ENCODE measurements around the gene LTO1.

LTO1 gene

DNA sequence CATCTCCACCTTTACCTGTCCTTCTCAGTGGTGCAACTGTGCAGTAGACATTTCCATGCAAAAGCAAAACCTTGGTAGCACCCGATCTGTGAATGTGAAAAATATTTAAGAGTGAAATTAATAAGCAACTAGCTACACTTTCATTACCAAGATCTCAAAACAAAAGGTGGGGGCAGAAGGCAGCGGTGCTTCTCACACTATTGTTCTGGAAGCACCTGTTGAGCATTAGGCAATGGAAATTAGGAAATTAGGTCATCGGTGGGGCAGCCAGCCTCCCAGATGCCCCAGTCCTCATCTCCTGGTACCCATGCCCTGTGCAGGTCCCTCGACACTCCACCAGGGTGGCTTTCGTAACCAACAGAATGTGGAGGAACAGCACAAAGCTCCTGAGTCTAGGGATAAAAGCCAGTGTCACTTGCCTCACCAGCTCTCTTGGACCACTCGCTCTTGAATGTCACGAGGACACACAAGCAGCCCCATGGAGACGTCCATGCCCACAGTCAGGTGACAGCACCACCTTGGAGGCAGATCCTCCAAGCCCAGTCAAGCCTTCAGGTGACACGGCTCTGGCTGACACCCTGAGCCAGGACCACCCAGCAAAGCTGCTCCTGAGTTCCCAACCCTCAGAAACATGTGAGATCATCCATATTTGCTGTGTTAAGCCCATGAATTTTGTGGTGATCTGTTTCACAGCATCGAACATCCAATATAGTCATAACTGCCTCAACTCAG, 3.3 kb downstream of the LTO1 start:
- peaks cover 11% of the 10 kb centered on the region for H3K36me3 Mint-ChIP-seq (ENCODE audit: low read depth)
- no peaks in the 10 kb centered on the region for H3K27me3 Mint-ChIP-seq (ENCODE audit: low read depth)
- no peak overlapping the region for H3K4me3 Mint-ChIP-seq
- peaks cover 16% of the 10 kb centered on the region for H3K4me1 Mint-ChIP-seq (ENCODE audit: low read depth)
- no peak overlapping the region for H3K27ac Mint-ChIP-seq
- no peaks in the 10 kb centered on the region for H3K9me3 Mint-ChIP-seq

DNA sequence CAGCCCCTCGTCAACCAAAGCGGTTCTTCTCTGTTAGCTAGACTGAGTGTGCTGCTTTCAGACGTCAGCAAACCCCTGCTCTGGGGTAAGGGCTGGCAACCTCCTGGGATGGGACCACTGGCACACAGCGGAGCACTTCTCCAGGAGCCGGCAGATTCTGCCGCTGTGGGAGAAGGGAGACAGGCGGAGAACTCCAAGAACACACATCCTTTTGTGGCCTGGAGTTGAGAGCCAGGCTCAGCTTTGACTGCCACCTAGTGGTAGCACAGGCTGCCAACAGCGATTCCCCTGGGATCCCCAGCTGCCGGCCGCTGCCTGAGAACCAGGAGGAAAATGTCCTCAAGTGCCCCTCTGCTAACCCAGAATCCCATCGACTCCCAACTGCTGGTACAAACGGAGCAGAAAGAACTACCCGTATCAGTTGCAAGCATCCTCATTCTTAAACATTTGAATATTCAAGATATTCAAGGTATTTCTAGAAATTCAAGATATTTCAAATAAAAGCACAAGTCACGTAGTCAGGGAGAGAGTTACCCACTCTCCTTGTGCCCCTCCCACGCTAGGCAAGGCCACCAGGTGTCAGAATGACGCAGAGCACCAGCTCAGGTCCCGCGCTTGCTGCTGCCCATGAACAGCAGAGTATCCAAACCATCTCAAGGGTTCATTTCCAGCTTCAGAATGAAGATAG, 4.9 kb downstream of the LTO1 start:
- Mint-ChIP-seq H3K27ac (no peak overlapping the region), H3K4me1 (ENCODE audit: low read depth) (peaks cover 15% of the 10 kb centered on the region), H3K9me3 (no peaks in the 10 kb centered on the region), H3K4me3 (no peak overlapping the region), H3K27me3 (ENCODE audit: low read depth) (no peaks in the 10 kb centered on the region), H3K36me3 (ENCODE audit: low read depth) (peaks cover 11% of the 10 kb centered on the region)

DNA sequence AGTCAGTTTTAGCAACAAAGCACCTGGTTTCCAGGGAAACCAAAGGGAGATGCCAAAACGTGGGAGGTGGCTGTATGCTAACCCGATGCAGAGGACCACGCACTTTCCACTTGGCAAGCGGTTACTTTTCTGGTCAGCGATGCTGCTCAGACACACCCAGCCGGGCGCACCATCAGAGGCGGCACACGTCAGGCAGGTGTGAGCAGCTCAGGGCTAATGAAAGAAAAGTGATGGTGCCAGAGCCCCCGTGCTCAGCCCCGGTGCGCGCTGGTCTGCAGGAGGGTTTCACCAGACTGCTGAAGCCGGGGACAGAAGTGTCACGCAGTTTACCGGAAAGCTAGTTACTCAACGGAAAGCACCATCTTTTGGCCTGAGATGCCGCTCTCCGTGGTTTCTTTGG, 5.7 kb downstream of the LTO1 start:
- Mint-ChIP-seq H3K4me1 (ENCODE audit: low read depth) (peaks cover 15% of the 10 kb centered on the region), H3K27me3 (ENCODE audit: low read depth) (no peaks in the 10 kb centered on the region), H3K36me3 (ENCODE audit: low read depth) (peaks cover 11% of the 10 kb centered on the region), H3K9me3 (no peaks in the 10 kb centered on the region), H3K4me3 (no peak overlapping the region), H3K27ac (no peak overlapping the region)

DNA sequence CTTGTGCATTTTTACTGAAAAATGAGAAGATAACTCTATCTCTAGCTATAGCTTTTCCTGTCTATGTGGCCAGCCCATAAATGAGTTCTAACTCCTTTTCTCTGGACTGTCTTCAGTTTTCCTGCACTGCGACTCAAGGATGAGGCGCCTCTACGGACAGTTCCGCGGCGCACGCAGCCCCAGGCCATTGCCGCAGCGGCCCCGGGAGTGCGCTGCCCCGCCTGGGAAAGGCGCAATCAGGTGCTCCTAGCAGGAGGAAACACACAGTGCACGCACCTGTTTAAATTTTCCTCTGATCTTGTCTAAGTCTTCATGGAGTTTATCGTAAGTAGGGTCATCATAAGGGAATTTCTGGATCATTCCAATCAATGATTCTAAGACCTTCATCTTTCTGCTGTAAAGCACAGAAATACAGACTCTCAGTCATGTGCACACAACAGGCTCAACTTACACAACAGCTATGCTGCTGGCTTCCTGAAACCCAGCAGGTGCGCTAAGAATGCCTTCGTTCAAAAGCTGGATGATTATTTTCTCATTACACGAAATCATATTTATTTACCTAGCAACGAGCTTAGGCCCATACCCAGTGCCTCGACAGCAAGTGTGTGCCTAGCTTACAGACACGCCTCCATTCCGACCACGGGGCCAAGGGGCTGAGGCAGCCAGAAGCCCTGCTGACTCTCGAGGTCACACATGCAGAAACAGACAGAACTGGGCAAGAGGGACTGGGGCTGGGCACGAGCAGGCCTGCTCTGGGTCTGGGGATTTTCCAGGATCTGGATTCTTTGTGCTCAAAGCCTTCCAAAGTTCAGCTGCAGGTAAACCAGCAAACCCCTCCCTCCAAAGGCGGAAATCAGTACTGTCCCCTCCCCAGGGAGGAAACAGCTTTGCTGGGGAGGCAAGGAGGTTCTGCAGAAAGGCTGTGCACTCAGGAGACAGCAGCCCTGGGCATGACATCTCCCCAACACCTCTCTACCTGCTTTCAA, 7.2 kb downstream of the LTO1 start:
- Mint-ChIP-seq H3K4me3 (no peak overlapping the region), H3K36me3 (ENCODE audit: low read depth) (peaks cover 11% of the 10 kb centered on the region), H3K27ac (no peak overlapping the region), H3K4me1 (ENCODE audit: low read depth) (peaks cover 5% of the 10 kb centered on the region), H3K27me3 (ENCODE audit: low read depth) (no peaks in the 10 kb centered on the region), H3K9me3 (no peaks in the 10 kb centered on the region)

DNA sequence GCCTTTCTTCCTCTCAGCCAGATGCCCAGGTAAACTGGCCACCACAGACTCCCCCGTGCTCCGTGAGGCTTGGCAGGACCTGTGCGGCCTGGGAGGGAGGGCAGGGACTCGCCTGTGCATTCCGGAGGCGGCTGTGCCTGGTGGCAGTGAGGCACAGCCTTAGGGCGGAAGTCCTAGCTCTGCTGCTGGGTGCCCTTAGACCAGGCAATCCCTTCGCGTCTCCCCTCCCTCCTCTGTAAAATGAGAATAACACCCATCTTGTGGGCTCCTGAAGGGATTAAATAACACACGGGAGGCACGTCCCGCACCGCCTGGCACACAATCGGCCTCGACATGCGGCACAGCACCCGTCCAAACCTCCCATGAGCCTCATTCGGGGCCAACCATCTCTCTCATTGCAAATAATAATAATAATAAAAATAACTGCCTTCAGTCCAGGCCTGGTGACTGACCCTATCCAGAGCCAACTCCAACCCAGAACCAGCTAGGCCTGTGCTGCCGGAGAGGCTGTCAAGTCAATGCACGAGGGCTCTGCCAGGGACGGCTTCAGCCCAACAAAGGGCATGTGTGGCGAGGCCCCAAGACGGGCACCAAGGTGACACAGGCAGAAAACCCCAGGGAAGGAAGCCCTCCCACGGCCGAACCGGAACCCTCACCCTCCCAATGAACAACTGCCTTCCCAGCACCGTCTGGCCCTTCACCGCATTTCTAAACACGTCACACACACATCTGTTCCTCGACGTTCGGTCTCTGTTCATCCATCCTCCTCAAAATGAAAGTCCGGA, 8.2 kb downstream of the LTO1 start:
- Mint-ChIP-seq H3K27ac (no peak overlapping the region), H3K9me3 (no peaks in the 10 kb centered on the region), H3K27me3 (ENCODE audit: low read depth) (no peaks in the 10 kb centered on the region), H3K36me3 (ENCODE audit: low read depth) (peaks cover 11% of the 10 kb centered on the region), H3K4me1 (ENCODE audit: low read depth) (peaks cover 5% of the 10 kb centered on the region), H3K4me3 (no peak overlapping the region)

DNA sequence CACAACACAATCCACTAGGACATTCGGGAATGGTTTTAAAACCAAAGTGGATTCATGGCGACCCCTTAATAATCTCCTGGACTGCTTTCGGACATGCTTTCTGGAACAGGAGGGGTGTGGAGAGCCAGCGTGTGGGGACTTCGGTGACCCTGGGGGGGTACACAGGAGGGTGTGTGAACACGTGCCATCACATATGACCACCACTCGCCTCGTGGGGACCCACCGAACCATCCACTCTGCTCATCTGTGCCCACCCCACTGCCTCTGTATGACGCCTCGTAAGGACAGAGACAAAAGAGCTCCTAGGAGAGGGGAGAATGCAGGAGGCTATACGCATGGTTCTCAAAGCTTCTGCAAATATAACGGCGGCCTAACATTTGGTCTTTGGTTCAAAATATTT, 8.9 kb downstream of the LTO1 start:
- no peak overlapping the region for H3K27ac Mint-ChIP-seq
- no peaks in the 10 kb centered on the region for H3K9me3 Mint-ChIP-seq
- H3K4me1 Mint-ChIP-seq (ENCODE audit: low read depth): peaks cover 5% of the 10 kb centered on the region
- H3K36me3 Mint-ChIP-seq (ENCODE audit: low read depth): peaks cover 11% of the 10 kb centered on the region
- H3K27me3 Mint-ChIP-seq (ENCODE audit: low read depth): no peaks in the 10 kb centered on the region
- no peak overlapping the region for H3K4me3 Mint-ChIP-seq

DNA sequence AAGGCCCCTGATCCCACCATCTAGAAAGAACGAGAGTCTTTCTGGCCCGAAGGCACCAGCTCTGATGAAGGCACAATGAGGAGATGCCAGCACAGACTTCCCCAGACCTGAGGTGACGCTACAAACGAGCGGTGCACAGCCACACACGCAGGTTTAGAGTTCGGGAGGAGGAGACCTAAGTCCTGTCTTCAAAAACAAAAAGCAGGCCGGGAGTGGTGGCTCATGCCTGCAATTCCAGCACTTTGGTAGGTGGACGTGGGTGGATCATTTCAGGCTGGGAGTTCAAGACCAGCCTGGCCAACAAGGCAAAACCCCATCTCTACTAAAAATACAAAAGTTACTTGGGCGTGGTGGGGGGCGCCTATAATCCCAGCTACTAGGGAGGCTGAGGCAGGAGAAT, 9.5 kb downstream of the LTO1 start:
- H3K36me3 Mint-ChIP-seq (ENCODE audit: low read depth): peaks cover 10% of the 10 kb centered on the region
- no peaks in the 10 kb centered on the region for H3K27me3 Mint-ChIP-seq (ENCODE audit: low read depth)
- H3K27ac Mint-ChIP-seq: no peak overlapping the region
- H3K9me3 Mint-ChIP-seq: no peaks in the 10 kb centered on the region
- peaks cover 5% of the 10 kb centered on the region for H3K4me1 Mint-ChIP-seq (ENCODE audit: low read depth)
- no peak overlapping the region for H3K4me3 Mint-ChIP-seq

DNA sequence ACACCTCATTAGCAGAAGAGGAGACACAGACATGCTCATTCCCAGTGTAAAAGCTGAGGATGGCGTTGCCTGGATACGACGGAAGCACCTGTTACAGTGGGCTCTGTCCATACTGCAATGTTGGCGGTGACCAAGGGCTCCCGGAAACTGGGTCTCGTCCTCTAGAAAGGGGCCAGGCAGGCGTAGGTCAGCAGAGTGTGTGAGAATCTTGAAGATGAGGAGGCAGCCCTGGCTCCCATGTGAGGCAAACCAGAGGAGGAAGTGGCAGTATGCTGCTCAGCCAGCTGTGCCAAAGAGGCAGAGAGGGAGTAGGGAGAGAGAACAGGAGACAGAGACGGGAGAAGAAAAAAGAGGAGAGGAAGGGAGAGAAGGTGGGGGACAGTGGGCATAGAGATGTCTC, 10.3 kb downstream of the LTO1 start:
- H3K27me3 Mint-ChIP-seq (ENCODE audit: low read depth): no peaks in the 10 kb centered on the region
- peaks cover 3% of the 10 kb centered on the region for H3K36me3 Mint-ChIP-seq (ENCODE audit: low read depth)
- H3K4me1 Mint-ChIP-seq (ENCODE audit: low read depth): no peaks in the 10 kb centered on the region
- no peak overlapping the region for H3K4me3 Mint-ChIP-seq
- H3K27ac Mint-ChIP-seq: no peak overlapping the region
- no peaks in the 10 kb centered on the region for H3K9me3 Mint-ChIP-seq

DNA sequence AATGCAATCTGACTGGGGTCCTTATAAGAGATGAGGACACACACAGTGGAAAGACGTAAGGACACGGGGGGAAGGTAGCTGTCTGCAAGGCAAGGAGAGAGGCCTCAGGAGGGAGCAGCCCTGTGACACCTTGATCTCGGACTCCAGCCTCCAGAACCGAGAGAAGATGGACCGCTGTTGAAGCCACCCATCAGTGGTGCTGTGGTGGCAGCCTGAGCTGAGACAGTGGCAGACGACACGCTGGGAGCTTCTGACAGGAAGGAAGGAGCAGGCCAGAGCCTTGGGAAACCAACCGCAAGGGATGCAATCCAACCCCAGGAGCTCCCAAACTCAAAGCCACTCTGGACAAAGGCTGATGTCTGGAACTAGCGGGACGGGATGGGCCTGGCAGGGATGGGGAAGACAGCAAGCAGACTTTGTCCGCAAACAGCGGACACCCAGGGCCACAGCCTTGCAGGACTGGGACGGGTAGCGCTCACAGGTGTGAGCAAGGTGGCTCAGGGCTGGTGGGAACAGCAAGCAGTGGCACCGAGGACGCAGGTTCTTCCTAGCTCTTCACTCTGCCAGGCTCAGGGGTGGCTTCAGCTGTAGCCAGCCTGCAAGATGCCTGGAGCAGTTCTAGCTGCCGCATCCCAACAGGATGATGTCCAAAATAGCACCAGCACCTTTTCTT, 10.9 kb downstream of the LTO1 start:
- Mint-ChIP-seq H3K9me3 (no peaks in the 10 kb centered on the region), H3K27ac (no peak overlapping the region)

DNA sequence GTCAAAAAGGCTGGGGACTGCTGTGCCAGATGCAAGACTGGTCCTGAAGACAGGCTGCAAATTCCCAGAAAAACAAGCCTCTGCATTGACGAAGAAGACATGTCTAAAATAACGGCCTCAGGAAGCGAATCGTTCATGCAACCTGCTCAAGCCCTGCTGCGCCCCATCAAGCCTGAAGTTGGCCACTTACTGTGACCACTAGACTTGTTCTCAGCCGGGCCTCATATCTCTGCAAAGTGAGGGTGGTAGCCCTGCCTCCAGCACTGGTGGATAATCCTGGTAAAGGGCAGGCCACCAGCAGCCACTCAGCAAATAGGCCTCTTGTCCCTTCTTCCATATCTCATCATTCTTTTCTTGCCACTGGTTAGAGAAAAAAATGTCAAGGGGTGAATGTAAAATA, 11.8 kb downstream of the LTO1 start:
- H3K27ac Mint-ChIP-seq: no peak overlapping the region
- H3K9me3 Mint-ChIP-seq: no peaks in the 10 kb centered on the region
- no peak overlapping the region for H3K4me3 Mint-ChIP-seq
- no peaks in the 10 kb centered on the region for H3K4me1 Mint-ChIP-seq (ENCODE audit: low read depth)
- no peaks in the 10 kb centered on the region for H3K27me3 Mint-ChIP-seq (ENCODE audit: low read depth)
- H3K36me3 Mint-ChIP-seq (ENCODE audit: low read depth): peaks cover 3% of the 10 kb centered on the region

More for the DNA sequence above, 10.9 kb downstream of the LTO1 start:
- Mint-ChIP-seq H3K4me1 (ENCODE audit: low read depth) (no peaks in the 10 kb centered on the region), H3K4me3 (no peak overlapping the region), H3K27me3 (ENCODE audit: low read depth) (no peaks in the 10 kb centered on the region), H3K36me3 (ENCODE audit: low read depth) (peaks cover 3% of the 10 kb centered on the region)

DNA sequence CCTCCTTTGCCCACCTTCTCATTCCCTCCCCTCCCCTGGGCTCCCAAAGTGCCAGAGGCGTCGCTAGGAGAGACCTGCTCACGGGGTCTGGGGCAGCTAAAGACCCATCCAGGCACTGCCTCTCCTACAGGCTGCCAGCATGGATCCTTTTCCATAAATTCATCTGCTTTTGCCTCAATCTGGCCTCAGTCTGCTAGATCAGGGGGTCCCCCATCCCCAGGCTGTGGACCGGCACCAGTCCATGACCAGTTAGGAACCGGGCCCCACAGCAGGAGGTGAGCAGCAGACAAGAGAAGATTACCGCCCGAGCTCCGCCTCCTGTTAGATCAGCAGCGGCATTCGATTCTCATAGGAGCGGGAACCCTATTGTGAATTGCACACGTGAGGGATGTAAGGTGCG, 12.3 kb downstream of the LTO1 start:
- Mint-ChIP-seq H3K9me3 (no peaks in the 10 kb centered on the region), H3K27me3 (ENCODE audit: low read depth) (no peaks in the 10 kb centered on the region), H3K36me3 (ENCODE audit: low read depth) (peaks cover 3% of the 10 kb centered on the region), H3K27ac (no peak overlapping the region), H3K4me1 (ENCODE audit: low read depth) (no peaks in the 10 kb centered on the region), H3K4me3 (no peak overlapping the region)

DNA sequence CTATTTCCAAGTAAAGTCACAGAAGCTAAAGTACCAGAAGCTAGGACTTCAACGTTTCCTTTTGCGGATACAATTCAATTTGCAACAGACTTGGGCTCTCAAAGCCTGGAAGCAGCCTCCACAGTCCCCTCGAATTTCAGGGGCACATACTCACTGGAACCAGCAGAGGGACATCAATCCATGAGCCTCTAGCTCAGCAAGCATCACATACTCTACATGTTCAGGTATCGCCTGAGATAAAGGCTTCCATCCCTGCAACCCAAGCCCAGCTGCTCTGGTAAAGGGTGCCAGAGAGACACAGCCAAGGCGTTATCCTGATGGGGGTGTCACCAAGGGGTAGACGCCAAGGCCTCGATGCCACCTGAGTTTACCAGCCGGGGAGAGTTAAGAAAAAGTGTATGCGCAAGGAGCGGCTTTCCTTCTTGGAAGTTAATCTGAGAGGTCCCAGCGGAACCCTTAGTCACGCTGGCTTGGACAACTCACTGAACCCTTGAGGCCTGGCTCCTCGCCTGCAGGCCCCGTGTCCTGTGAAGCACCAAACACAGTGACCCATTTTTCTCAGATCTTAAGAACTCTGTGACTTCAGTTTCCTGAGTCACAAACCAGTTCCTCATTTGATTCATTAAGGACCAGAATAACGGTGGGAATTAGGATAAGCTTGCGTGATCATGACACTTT, 13.0 kb downstream of the LTO1 start:
- no peak overlapping the region for H3K27ac Mint-ChIP-seq
- H3K4me3 Mint-ChIP-seq: no peak overlapping the region
- peaks cover 3% of the 10 kb centered on the region for H3K36me3 Mint-ChIP-seq (ENCODE audit: low read depth)
- no peaks in the 10 kb centered on the region for H3K27me3 Mint-ChIP-seq (ENCODE audit: low read depth)
- H3K9me3 Mint-ChIP-seq: no peaks in the 10 kb centered on the region
- H3K4me1 Mint-ChIP-seq (ENCODE audit: low read depth): no peaks in the 10 kb centered on the region

DNA sequence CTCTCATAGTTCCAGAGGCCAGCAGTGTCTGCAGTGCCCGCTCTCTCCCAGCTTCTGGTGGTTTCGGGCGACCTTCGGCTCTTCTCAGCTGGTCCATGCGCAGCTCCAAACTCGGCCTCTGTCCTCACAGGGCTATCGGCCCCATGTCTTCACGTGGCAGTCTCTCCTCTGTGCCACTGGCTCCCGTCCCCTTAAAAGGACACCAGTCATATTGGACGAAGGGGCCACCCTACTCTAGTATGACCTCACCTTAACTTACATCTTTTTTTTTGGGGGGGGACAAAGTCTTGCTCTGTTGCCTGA, 13.8 kb downstream of the LTO1 start:
- Mint-ChIP-seq H3K4me3 (no peak overlapping the region), H3K27me3 (ENCODE audit: low read depth) (no peaks in the 10 kb centered on the region), H3K4me1 (ENCODE audit: low read depth) (no peaks in the 10 kb centered on the region), H3K27ac (no peak overlapping the region), H3K36me3 (ENCODE audit: low read depth) (peaks cover 3% of the 10 kb centered on the region), H3K9me3 (no peaks in the 10 kb centered on the region)

Data from T-helper 1 cell treated with Interleukin-12 subunit alpha and Interleukin-12 subunit beta and Interleukin-4 antibody, amounts not matched to agents 30 μg/mL and 1 μg/mL, for 36 hours (primary cell).